Measurements from ENCODE around the gene TUFT1. TPM values are rescaled to one million over a fixed set of nuclear protein-coding genes. Genes with fewer than 3 reads are reported as not detected.

The TUFT1 gene
- total and polyA plus RNA-seq, 10 of the 15 experiments (the other 5 are each of a cell fraction or from before 2014, with no cell fraction given) = 0.08 to 4.3 (median 3.2) TPM

GRCh38 chr1:151594143-151594625 lies 54.1 kb downstream of the TUFT1 start:
- Histone ChIP-seq H3K9me3 (replicated peaks; ENCODE audit: control insufficient read depth, insufficient read depth, low read length) (peaks cover 2% of the 10 kb centered on the region; the same call in 2 of the 3 replicates), H4K20me1 (ENCODE audit: control insufficient read depth, insufficient read depth) (no peaks in the 10 kb centered on the region), H3K9ac (ENCODE audit: control insufficient read depth, insufficient read depth, low read length) (no peak overlapping the region), H3K4me2 (ENCODE audit: control insufficient read depth, insufficient read depth) (peak overlapping the region; percentile 31; the same call in 1 of the 2 replicates), H3K4me1 (ENCODE audit: control insufficient read depth, insufficient read depth, low read length) (no peaks in the 10 kb centered on the region), H3K27ac (ENCODE audit: control insufficient read depth, insufficient read depth) (no peak overlapping the region), H2AFZ (ENCODE audit: control insufficient read depth, low read depth, low read length) (peak overlapping the region; percentile 1; the same call in 1 of the 2 replicates), H3K27me3 (replicated peaks in 1 of 2; ENCODE audit: control insufficient read depth in 2 of 2, insufficient read depth in 2 of 2, low read length in 1 of 2) (no peaks in the 10 kb centered on the region; a peak in 1 of 4 replicates), H3K4me3 (no peak overlapping the region), H3K79me2 (ENCODE audit: control insufficient read depth, insufficient read depth, low read length) (no peaks in the 10 kb centered on the region), H3K36me3 (ENCODE audit: control insufficient read depth in 2 of 2, insufficient read depth in 2 of 2, low read length in 1 of 2) (no peaks in the 10 kb centered on the region)
- intact Hi-C loops (cut with micrococcal nuclease; ENCODE audit: unreplicated experiment) (loop anchor here (1.0 to 5.0 kb wide), 3 partner anchors 141 to 242 kb away; no protein-coding TSS in a partner anchor), in situ Hi-C loops (cut with MboI) (loop anchor here (5.0 kb wide), 1 partner anchor 243 kb away; the partner anchor contains the start of gene C2CD4D)
- RAD21 ChIA-PET (ENCODE audit: unreplicated experiment) = interaction anchor here (0.5 to 2.2 kb wide), 6 partner anchors 123 to 242 kb away, joined by 3 to 9 read pairs (median 6); partner anchors contain the start of gene MRPL9
- DNase-seq (ENCODE audit: low read depth, low spot score) (no peak), FAIRE-seq (peak; percentile 69), ATAC-seq (peak; percentile 99)
- WGBS (ENCODE audit: insufficient coverage, insufficient replicate concordance, low lambda C conversion rate, missing lambda C conversion rate) = 9% methylated on average over 12 of the region's 12 CpGs
- BruUV-seq (replicated peaks) = no TSS peak
- SMC1A ChIA-PET (ENCODE audit: uncharacterized antibody, unreplicated experiment) = interaction anchor here (0.7 to 3.2 kb wide), 11 partner anchors 9 to 406 kb away, joined by 3 to 16 read pairs (median 4); no protein-coding TSS in a partner anchor
- POLR2A ChIA-PET = interaction anchor here (0.6 to 1.0 kb wide), 2 partner anchors 141 to 250 kb away, joined by 3 to 4 read pairs; no protein-coding TSS in a partner anchor
- CTCF ChIA-PET = interaction anchor here (0.6 to 3.4 kb wide), 43 partner anchors 9 to 407 kb away, joined by 3 to 21 read pairs (median 4); partner anchors contain the start of genes TDRKH and TUFT1
- TF ChIP-seq SPI1 (IDR thresholded peaks at IDR 0.05; ENCODE audit: borderline replicate concordance, insufficient read depth, low read depth, low read length) (no peak), TCF3 (IDR thresholded peaks at IDR 0.05; ENCODE audit: borderline replicate concordance, insufficient read depth, low read depth, low read length) (peak; percentile 89; the same call in 1 of the 2 replicates), MYC (IDR thresholded peaks at IDR 0.05; ENCODE audit: insufficient read depth, insufficient read length, insufficient replicate concordance, low read length, severe bottlenecking) (no peak), EZH2 (IDR thresholded peaks at IDR 0.05; ENCODE audit: borderline replicate concordance, control insufficient read depth, low read depth, low read length) (no peak), SUPT20H (IDR thresholded peaks at IDR 0.05; ENCODE audit: borderline replicate concordance, control insufficient read depth, low read depth, low read length) (no peak), YY1 (IDR thresholded peaks at IDR 0.05; ENCODE audit: low read depth, low read length) (peak; percentile 63), RAD21 (IDR thresholded peaks at IDR 0.05; ENCODE audit: insufficient read depth, low read depth, low read length) (peak; percentile 81), ZBTB33 (IDR thresholded peaks at IDR 0.05) (no peak), RBBP5 (conservative IDR thresholded peaks at IDR 0.05) (no peak), FOXM1 (IDR thresholded peaks at IDR 0.05; ENCODE audit: low read depth, low read length) (no peak; the same call in 1 of the 2 replicates), SMARCA5 (IDR thresholded peaks at IDR 0.05) (no peak), POLR2A (IDR thresholded peaks at IDR 0.05; ENCODE audit: low read depth, low read length) (no peak)
- TF ChIP-seq, protein P1, sequence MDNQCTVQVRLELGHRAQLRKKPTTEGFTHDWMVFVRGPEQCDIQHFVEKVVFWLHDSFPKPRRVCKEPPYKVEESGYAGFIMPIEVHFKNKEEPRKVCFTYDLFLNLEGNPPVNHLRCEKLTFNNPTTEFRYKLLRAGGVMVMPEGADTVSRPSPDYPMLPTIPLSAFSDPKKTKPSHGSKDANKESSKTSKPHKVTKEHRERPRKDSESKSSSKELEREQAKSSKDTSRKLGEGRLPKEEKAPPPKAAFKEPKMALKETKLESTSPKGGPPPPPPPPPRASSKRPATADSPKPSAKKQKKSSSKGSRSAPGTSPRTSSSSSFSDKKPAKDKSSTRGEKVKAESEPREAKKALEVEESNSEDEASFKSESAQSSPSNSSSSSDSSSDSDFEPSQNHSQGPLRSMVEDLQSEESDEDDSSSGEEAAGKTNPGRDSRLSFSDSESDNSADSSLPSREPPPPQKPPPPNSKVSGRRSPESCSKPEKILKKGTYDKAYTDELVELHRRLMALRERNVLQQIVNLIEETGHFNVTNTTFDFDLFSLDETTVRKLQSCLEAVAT (IDR thresholded peaks at IDR 0.05) = no peak
- TF ChIP-seq, protein P2, sequence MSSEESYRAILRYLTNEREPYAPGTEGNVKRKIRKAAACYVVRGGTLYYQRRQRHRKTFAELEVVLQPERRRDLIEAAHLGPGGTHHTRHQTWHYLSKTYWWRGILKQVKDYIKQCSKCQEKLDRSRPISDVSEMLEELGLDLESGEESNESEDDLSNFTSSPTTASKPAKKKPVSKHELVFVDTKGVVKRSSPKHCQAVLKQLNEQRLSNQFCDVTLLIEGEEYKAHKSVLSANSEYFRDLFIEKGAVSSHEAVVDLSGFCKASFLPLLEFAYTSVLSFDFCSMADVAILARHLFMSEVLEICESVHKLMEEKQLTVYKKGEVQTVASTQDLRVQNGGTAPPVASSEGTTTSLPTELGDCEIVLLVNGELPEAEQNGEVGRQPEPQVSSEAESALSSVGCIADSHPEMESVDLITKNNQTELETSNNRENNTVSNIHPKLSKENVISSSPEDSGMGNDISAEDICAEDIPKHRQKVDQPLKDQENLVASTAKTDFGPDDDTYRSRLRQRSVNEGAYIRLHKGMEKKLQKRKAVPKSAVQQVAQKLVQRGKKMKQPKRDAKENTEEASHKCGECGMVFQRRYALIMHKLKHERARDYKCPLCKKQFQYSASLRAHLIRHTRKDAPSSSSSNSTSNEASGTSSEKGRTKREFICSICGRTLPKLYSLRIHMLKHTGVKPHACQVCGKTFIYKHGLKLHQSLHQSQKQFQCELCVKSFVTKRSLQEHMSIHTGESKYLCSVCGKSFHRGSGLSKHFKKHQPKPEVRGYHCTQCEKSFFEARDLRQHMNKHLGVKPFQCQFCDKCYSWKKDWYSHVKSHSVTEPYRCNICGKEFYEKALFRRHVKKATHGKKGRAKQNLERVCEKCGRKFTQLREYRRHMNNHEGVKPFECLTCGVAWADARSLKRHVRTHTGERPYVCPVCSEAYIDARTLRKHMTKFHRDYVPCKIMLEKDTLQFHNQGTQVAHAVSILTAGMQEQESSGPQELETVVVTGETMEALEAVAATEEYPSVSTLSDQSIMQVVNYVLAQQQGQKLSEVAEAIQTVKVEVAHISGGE (CRISPR knock-in tag; IDR thresholded peaks at IDR 0.05) = no peak
- TF ChIP-seq, protein P3, sequence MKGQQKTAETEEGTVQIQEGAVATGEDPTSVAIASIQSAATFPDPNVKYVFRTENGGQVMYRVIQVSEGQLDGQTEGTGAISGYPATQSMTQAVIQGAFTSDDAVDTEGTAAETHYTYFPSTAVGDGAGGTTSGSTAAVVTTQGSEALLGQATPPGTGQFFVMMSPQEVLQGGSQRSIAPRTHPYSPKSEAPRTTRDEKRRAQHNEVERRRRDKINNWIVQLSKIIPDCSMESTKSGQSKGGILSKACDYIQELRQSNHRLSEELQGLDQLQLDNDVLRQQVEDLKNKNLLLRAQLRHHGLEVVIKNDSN (IDR thresholded peaks at IDR 0.05; ENCODE audit: borderline replicate concordance, extremely low read length, insufficient read depth, low read depth, low read length) = no peak

Measured in GM12878 (cell line).